T-helper 2 cell treated with Interferon-gamma antibody and Interleukin-4, amounts not matched to agents 5 μg/mL and 100 μg/mL, for 36 hours (primary cell): Measurements from ENCODE around the gene ALKBH8.
"Not testable (repeated sequence)": the region's sequence is repeated elsewhere in the genome, so short reads cannot be mapped to it uniquely, and the experiment has no call there.

Experiments used
- DNase-seq: peaks from one replicate; pipeline ENCODE4 v3.0.0; 2021; ENCODE audit warnings: low spot score
- H3K27ac Mint-ChIP-seq: one replicate; pipeline ENCODE4 v1.8.0; 2021; ENCODE audit warnings: mild to moderate bottlenecking, mixed read lengths
- H3K27me3 Mint-ChIP-seq: one replicate; pipeline ENCODE4 v1.8.0; 2021; ENCODE audit warnings: low read depth, mixed read lengths
- H3K36me3 Mint-ChIP-seq: one replicate; pipeline ENCODE4 v1.8.0; 2021; ENCODE audit warnings: low read depth, mixed read lengths
- H3K4me1 Mint-ChIP-seq: one replicate; pipeline ENCODE4 v1.8.0; 2021; ENCODE audit warnings: low read depth, mixed read lengths
- H3K4me3 Mint-ChIP-seq: one replicate; pipeline ENCODE4 v1.8.0; 2022; ENCODE audit warnings: mild to moderate bottlenecking, moderate library complexity, mixed read lengths
- H3K9me3 Mint-ChIP-seq: one replicate; pipeline ENCODE4 v1.8.0; 2021; ENCODE audit warnings: mixed read lengths

Gene ALKBH8

DNA sequence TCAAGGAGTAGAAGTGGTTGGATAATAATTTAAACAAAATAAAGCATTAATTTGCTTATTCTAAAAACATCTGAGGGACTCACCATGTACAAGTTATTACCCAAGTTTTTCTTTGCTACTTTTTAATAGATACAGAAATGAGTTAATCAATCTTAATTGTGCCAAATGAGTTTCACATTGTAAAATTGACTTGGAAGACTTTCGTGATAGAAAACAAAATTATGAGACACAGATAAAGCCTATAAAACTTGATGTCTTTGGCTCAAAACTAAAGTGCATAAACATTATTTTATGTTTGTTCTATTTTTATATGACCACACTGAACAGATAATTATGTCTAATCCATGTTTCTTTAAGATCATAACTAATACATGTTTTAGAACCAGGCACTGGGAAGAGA is 97.8 kb downstream of the ALKBH8 start:
- Mint-ChIP-seq H3K9me3 (peaks cover 8% of the 10 kb centered on the region), H3K4me1 (no peaks in the 10 kb centered on the region), H3K36me3 (no peaks in the 10 kb centered on the region), H3K27me3 (peaks cover 14% of the 10 kb centered on the region), H3K4me3 (no peak overlapping the region), H3K27ac (no peak overlapping the region)
- DNase-seq: no peak

DNA sequence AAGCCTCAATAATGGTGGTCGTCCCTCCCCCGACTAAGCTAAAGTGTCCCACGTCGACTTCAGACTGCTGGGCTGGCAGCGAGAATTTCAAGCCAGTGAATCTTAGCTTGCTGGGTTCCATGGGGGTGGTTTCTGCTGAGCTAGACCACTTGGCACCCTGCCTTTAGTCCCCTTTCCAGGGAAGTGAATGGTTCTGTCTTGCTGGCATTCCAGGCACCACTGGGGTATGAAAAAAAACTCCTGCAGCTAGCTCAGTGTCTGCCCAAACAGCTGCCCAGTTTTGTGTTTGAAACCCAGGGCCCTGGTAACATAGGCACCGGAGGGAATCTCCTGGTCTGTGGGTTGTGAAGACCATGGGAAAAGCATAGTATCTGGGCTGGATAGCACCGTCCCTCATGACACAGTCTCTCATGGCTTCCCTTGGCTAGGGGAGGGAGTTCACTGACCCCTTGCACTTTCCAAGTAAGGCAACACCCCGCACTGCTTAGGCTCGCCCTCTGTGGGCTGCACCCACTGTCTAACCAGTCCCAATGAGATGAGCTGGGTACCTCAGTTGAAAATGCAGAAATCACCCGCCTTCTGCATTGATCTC is 99.2 kb downstream of the ALKBH8 start:
- H3K36me3 Mint-ChIP-seq, H3K9me3 Mint-ChIP-seq, H3K4me1 Mint-ChIP-seq, H3K27ac Mint-ChIP-seq, H3K4me3 Mint-ChIP-seq, DNase-seq: not testable (repeated sequence)
- peaks cover 15% of the 10 kb centered on the region for H3K27me3 Mint-ChIP-seq

DNA sequence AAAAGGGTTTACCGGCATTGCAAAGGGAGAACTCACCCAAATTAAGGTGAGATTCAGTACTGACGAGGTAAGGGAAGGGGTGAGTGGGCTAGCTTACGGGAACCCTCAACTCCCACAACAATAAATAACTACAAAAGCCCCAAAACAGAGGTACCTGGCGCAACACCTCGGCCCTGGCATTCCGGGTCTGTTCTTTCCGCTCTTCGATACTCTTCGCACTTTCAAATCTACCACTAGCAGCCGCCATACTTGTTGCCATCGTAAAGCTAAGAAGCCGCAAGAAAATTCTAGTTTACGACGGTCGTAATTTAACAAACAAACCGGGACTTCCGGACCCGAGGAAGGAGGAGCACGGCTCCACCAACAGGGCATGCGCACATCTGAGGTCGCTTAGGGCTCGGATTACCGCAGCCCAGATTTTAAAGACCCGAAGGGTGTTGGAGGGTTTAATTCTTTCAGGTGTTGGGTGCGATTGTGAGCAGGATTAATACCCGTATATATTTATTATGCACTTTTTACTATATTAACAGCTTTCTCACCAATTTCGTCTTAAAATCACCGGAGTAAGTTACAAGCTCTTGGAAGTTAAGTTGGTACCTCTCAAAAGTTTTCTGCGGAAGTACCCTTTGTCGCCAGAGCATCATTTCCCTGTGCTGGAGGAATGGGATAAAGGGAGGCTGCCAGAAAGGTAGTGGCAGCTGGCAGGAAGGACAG is 107.8 kb downstream of the ALKBH8 start, which contains the start of gene CWF19L2:
TSS of gene CWF19L2 (minus strand) at position 268 of the 714 bp plus-strand sequence. CDS start at position 259, 9 bp downstream.
- Mint-ChIP-seq H3K36me3 (peaks cover 12% of the 10 kb centered on the region), H3K27me3 (peaks cover 5% of the 10 kb centered on the region), H3K9me3 (no peaks in the 10 kb centered on the region), H3K4me3 (peak within 1 kb of the TSS; percentile 91), H3K4me1 (peaks cover 26% of the 10 kb centered on the region), H3K27ac (peak within 1 kb of the TSS; percentile 85)
- peak; percentile 87 for DNase-seq

DNA sequence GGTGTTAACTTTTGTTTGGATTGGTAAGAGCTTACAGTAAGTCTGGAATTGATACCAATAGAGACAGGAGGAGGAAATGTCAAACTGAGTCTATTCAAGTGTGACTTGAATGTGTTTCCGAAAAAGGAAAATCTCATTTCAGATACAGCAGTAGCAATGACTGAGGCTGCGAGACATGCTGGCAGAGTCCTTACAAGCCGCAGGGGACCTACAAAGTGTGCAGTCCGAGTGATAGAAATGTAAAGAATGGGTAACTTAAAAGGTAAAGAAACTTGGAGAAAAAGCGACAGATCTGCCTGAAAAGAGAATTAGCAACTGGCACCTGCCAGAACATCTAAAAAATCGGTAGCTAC is 108.4 kb downstream of the ALKBH8 start:
- Mint-ChIP-seq H3K9me3 (no peaks in the 10 kb centered on the region), H3K4me1 (peaks cover 26% of the 10 kb centered on the region), H3K27me3 (peaks cover 2% of the 10 kb centered on the region), H3K4me3 (peak overlapping the region; percentile 91), H3K27ac (peak overlapping the region; percentile 85), H3K36me3 (peaks cover 14% of the 10 kb centered on the region)
- DNase-seq: peak; percentile 5

GRCh38 chr11:107453594-107454286 is 111.8 kb downstream of the ALKBH8 start:
- H3K36me3 Mint-ChIP-seq: peaks cover 21% of the 10 kb centered on the region
- H3K27ac Mint-ChIP-seq: no peak overlapping the region

More at GRCh38 chr11:107453594-107454286, 111.8 kb downstream of the ALKBH8 start:
- H3K9me3 Mint-ChIP-seq: no peaks in the 10 kb centered on the region
- no peaks in the 10 kb centered on the region for H3K27me3 Mint-ChIP-seq
- H3K4me3 Mint-ChIP-seq: no peak overlapping the region
- peaks cover 33% of the 10 kb centered on the region for H3K4me1 Mint-ChIP-seq
- no peak for DNase-seq
